Raji (cell line): ENCODE measurements around the gene IGF1.

Experiments used
- POLR2A ChIP-seq: IDR thresholded peaks from 2 replicates; pipeline ENCODE4 v1.6.1; 2011; ENCODE audit warnings: low read depth, low read length, control low read depth; ENCODE audit not compliant: insufficient read depth

The IGF1 gene

GRCh38 chr12:102478405-102479098 is 1.8 kb downstream of the IGF1 start:
- TF ChIP-seq POLR2A: no peak

GRCh38 chr12:102475355-102475754 is 5.0 kb downstream of the IGF1 start:
- no peak for TF ChIP-seq POLR2A

DNA sequence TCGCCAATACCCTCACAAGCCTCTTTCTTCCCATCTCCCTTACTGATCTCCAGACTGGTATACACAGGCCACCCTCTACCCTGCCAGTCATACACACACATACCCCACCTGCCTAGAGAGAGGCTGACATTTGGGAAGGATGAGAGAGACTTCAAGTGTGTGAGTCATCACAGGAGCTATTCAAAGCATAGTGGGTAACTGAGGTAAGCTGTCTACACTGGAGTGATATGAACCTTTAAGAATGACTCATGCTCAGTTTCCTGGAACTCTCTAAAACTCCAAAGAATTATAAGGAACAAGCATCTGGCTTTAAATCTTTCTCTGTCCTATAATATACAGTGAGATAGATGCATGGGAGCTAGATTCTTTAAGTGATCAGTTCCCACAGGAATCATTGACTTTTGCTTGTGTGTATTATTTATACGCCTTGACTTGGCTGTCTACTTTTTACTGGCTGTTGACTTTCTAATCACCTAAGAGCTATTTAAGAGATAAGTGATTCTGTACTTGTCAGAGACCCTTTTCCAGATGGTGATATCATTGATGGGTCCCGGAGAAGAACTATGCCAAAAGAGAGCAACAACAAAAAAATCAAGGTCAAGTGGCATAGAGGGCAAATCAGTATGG is 5.8 kb downstream of the IGF1 start:
- no peak for TF ChIP-seq POLR2A

- no peak for TF ChIP-seq POLR2A
These were observed 7.9 kb downstream of the IGF1 start for GRCh38 chr12:102472496-102472895.

DNA sequence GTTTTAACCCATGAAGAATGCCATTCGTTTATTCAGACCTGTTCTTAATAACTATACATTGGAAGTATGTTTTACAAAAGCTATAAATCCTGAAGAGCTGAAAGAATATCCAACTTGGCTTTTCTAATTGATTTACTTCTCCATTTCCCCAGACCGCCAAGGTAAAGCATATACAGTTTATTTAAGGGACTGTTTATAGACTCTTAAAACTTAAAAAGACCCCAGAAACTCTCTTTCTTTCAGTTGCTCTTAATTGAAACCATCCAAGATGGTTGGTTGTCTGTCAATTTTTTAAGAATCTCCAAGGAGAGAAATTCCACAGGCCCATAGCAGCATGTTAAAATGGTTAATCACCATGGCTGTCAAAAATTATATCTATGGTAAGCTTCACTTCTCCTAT is 8.8 kb downstream of the IGF1 start:
- no peak for TF ChIP-seq POLR2A

GRCh38 chr12:102470945-102471344 is 9.4 kb downstream of the IGF1 start:
- TF ChIP-seq POLR2A: no peak

DNA sequence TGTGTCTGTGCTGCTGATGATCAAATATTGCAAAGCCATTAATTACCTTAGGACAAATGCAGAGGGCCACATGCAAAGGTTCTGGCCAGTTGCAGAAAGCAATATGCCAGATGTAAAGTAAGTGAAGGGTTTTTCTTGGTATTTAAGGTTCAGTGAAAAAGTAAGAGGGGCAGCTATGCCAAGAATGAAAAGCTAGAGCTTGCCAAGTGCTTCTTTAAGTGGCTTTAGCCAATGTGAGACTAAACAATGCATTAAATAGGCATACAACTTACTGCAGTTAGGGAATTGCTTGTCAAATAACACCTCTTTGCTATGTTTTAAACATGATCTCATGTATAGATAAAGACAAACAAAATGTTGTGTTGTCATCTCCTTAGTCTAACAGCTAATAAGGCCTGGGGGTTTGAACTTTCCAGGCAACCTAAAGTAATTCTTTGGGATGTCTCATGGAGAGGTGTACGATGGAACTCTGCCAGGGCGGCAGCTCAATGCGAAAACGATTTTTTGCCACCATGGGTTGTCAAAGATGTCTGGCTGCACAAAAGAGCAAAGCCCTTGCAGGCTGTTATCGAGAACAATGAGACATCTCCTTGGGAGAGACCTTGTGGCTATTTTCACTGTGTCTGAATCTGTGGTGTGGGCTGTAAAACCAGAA is 12.0 kb downstream of the IGF1 start:
- no peak for TF ChIP-seq POLR2A

- no peak for TF ChIP-seq POLR2A
These were observed 14.4 kb downstream of the IGF1 start for GRCh38 chr12:102465762-102466560.

GRCh38 chr12:102463659-102464249 is 16.6 kb downstream of the IGF1 start:
- TF ChIP-seq POLR2A: no peak

GRCh38 chr12:102462795-102463465 is 17.4 kb downstream of the IGF1 start:
- no peak for TF ChIP-seq POLR2A

- no peak for TF ChIP-seq POLR2A
These were observed 18.0 kb downstream of the IGF1 start for GRCh38 chr12:102462386-102462785.

- no peak for TF ChIP-seq POLR2A
These were observed 18.9 kb downstream of the IGF1 start for GRCh38 chr12:102461501-102461900.

DNA sequence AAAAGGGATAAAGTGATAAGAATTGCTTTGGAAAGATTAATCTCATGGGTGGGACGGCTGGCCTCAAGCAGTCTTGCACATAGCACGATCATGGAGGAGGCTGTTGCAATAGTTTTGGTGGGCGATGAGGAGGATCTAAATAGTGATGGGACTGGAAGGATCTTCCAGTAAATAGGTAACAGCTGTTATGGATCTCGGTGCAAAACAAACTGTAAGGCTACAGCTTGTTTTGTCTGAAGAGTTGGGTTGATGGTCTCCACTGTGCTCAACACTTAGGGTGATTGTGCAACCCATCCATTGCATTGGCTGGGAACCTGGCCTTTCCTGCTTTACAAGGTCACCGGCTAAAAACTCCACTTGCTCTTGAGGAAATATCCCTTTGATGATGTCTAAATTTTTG is 21.0 kb downstream of the IGF1 start:
- TF ChIP-seq POLR2A: no peak
